GM19467 (cell line): ENCODE results near the gene RPP21.

ENCODE experiments used
- ATAC-seq: cut with Tn5 transposase; IDR thresholded peaks from one replicate; pipeline ENCODE4 v1.9.1; 2021; ENCODE audit warnings: mild to moderate bottlenecking, moderate library complexity; ENCODE audit not compliant: unreplicated experiment

The RPP21 gene

DNA sequence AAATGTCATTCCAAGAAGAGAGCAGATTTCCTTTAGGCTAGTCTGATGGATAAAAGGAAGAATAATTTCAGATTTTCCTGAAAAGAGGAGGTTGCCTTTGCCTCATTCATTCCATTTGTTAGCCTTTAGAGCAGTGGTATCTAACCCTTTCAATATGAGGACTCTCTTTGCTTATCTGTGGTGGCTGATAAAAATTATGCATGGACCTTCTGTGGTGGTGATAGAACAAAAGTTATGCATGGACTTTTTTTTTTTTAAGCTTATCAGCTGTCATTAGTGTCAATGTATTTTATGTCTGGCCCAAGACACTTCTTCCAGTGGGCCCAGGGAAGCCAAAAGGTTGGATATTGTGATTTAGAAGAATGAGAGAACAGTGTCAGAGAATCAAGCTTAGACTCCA, 16.6 kb upstream of the RPP21 start:
- ATAC-seq = no peak

- no peak for ATAC-seq
Observed at GRCh38 chr6:30329331-30329730, 15.6 kb upstream of the RPP21 start.

DNA sequence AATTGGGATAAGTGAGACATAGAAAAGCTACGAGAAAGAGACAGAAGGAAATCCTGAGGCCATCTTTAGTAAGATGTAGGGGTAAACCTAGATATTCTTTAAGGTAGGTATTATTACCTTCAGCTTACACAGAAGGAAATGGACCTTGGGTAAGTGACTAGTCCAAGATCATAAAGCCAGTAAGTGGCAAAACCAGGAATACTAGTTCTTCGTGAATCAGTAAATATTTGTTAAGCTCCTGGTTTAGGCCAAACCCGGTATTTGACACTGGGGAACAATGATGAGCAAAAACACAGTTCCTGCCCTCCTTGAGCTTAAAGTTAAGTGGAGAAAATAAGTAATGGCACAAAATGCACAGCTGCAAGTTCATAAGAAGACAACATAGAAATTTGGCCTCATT, 13.0 kb upstream of the RPP21 start:
- no peak for ATAC-seq

- no peak for ATAC-seq
Observed at GRCh38 chr6:30334075-30334783, 10.7 kb upstream of the RPP21 start.

GRCh38 chr6:30340589-30341054, 4.3 kb upstream of the RPP21 start:
- ATAC-seq = no peak

- ATAC-seq = no peak
Observed at GRCh38 chr6:30341218-30341617, 3.7 kb upstream of the RPP21 start.

GRCh38 chr6:30341728-30342127, 3.2 kb upstream of the RPP21 start:
- ATAC-seq = no peak

GRCh38 chr6:30344191-30344867, 627 bp upstream of the RPP21 start:
- ATAC-seq = no peak

DNA sequence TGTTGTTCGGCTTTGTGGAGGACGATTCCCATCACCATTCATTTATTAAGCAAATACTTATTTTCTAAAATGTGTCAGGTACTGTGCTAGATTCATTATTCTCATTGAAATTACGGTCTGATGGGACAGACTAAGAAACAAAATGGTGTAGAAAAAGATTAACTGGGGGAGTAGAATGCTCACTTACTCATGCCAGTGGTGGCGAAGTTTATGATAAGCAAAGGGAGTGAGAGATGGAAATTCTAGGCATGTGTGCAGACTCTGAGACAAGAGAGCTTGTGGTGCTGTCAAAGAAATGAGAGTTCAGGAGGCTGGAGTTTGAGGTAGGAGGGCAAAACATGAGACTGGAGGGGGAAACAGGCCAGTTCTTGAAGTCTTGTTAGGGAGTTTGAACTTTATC, 896 bp downstream of the RPP21 start:
- ATAC-seq = no peak

DNA sequence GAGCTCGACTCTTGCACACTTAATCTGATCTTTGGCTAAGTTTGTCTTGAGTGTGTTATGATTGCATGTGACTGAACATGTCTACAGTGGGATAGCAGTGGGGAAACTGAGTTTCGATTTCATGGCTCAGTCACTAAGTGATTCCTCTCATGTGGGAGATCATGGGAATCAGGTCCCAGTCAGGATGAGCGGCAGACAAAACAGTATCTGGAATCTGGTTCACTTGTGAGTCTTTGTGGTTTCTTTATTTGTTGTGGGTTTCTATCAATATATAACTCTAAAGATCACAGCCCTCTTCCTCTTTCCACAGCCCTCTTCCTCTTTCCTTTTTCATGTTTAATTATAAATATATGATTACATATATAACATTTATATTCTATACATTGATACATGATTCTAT, 4.0 kb downstream of the RPP21 start:
- ATAC-seq = no peak

DNA sequence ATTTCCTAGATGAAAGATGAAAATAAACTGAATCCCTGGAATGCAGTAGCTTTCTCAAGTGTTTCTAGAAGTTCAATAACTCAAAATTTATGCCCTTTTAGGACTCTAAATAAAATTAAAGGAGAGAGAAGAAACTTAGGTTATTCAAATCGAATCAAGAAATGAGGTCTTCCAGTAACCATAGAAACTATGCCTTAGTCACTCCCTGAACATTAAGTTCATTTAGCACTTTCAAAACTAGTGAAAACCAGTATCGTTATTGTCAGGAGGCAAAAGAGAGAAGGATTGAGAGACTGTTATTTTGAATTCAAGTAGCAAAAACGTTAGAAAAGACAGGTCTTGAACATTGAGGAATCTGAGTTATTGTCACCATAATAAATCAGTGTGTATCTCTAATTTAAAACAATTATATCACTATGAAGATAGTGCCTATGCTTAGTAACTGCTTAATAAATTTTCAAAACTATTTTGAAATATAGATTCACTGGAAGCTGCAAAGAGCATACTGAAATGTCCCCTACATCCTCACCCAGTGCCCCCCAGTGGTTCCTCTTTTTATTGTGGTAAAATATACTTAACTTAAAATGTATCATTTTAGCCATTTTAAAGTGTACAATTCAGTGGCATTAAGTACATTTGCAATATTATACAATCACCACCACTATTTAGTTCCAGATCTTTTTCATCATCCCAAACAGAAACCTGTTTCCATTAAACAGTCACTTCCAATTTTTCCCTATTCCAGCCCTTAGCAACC, 4.6 kb downstream of the RPP21 start:
- no peak for ATAC-seq

DNA sequence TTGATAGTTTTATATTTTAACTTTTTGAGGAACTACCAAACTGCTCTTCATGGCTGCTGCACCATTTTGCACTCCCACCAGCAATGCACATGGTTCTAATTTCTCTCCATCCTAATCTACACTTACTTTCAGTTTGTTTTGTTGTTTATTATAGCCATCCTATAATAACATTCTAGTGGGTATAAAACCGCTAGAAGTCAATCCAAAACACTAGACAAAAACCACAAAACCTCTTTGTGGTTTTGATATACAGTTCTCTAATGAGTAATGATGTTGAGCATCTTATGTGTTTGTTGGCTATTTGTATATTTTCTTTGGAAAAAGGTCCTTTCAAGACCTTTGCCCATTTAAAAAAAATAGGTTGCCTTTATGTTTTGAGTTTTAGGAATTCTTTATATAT, 5.6 kb downstream of the RPP21 start:
- no peak for ATAC-seq

DNA sequence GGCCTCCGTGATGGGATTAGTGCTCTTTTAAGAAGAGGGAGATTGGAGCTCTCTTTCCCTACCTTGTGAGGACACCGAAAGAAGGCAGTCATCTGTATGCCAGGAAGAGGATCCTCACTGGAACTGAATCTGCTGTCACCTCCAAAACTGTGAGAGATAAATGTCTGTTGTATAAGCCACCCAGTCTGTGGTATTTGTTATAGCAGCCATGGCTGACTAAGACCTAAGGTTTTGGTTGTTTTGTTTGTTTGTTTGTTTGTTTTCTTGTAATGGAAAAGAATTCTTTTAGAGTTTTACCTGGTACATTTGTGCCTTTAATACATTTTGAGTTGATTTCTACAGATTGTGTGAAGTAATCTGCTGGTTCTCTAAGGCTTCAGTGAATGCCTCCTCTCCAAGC, 7.6 kb downstream of the RPP21 start:
- ATAC-seq = no peak

- no peak for ATAC-seq
Observed at GRCh38 chr6:30355281-30355680, 10.3 kb downstream of the RPP21 start.

GRCh38 chr6:30356536-30356935, 11.6 kb downstream of the RPP21 start:
- ATAC-seq = no peak

DNA sequence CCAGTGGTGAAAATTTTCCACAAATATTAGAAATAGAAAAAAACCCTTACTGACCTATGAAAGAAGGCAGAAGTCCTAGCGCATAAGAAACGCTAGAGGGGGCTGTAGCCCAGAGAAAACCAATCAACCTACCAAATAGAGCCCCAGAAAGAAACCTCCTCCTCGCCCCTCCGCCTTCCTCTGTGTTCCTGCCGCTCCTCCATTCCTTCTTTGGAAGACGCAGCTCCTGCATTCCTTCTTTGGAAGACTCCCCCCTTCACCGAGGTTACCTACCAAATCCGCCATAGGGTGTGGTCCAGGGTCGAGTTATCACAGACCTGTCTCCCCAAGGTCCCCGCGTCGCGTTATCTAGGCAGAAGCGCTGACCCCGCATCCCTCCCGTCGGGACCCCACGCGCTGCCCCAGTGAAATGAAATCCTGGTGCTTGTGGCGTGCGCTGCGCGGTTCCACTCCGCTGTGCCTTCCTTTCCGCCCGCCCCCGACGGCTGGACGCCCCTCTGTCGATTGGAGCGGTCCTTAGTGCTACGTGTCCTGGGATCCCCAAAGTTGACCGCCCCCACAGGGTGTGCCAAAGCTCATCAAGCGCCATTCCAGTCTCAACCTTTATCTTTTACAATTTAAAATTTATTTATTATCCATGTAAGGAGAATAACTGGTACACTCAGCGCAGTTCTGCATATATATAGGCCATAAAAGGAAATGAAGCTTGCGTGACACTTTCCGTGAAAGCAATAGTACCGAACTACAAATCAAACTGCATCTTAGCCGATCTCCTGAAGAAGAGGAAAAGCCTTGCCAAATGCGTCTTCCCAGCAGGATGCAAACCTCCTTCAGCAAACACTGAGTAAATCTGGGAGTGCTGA, 13.0 kb downstream of the RPP21 start:
- ATAC-seq = no peak

- no peak for ATAC-seq
Observed at GRCh38 chr6:30359276-30359675, 14.3 kb downstream of the RPP21 start.

DNA sequence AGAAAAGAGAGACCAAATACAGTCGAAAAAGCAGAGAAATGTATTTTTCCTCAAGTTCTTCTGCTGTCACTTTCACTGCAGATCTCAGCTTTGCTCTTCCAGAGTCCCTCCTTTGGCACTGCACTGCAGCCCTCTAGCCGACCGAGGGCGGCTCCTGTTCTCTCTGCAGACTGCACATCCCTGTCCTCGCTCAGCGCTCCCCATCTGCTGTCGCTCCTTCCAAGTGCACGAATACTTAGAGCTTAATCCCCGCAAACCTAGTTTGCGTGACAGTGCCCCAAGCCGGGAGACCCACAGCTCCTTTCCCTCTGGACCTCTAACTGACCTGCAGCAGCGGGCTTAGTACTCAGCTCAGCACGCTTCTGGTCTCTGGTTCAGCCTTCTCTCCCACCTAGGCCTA, 15.2 kb downstream of the RPP21 start:
- no peak for ATAC-seq

DNA sequence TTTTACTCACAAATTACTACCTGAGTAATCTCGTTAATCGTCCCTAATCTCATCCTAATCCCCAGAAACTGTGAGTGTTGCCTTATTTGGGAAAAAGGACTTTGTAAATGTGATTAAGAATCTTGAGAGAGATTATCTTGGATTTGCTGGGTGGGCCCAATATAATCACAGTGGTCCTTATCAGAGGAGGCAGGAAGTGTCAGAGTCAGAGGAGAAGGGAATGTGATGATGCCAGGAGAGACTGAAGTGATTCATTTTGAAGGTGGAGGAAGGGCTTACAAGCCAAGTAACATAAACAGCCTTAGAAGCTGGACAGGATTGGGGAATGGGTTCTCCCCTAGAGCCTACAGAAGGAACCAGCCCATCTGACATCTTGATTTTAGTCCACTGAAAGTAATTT, 16.7 kb downstream of the RPP21 start:
- no peak for ATAC-seq

DNA sequence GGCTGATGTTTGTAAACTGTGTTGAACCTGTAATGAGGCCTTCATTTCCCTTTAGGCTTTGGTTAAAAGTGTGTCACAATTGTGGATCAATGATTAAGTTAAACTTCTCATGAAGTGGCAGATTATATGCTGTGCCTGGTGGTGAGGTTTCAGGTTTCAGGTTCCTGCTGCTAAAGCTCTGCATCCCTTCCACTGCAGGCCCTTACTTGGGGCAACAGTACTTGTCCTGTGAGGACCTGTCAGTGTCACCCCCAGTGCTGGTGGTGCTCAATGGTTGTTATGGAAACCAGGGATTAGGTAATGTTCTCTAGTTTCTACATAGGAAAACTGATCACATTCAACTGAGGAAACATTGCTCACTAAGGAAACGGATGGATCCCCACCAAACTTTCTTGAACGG, 18.5 kb downstream of the RPP21 start:
- no peak for ATAC-seq

DNA sequence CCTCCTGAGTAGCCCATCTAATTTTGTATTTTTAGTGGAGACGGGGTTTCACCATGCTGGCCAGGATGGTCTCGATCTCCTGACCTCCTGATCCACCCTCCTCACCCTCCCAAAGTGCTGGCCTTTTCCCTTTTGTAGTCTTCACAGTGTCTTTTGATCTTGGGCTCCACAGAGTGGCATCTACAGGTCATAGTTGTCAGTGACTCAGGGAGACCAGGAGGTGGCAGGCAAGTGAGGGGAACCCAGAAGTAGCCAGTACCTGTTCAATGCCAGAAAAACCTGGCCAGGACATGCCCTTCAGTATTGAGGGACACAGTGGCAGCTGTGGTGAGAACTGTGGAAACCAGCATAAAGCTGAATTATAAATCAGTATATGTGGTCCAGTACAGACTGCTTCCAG, 19.6 kb downstream of the RPP21 start:
- ATAC-seq = no peak
